Cerebellar nuclear complex (tissue), 1 donor: ENCODE results near the gene CCNG2.
A peak's percentile ranks its signal among the peaks of the same experiment; 100 is the strongest.
"Not testable (repeated sequence)": the region's sequence is repeated elsewhere in the genome, so short reads cannot be mapped to it uniquely, and the experiment has no call there.

Source experiments
- DNase-seq, 2 experiments: peaks; one replicate each; lab custom pipeline; 2025; lab: John Stamatoyannopoulos, UW

Gene CCNG2, protein sequence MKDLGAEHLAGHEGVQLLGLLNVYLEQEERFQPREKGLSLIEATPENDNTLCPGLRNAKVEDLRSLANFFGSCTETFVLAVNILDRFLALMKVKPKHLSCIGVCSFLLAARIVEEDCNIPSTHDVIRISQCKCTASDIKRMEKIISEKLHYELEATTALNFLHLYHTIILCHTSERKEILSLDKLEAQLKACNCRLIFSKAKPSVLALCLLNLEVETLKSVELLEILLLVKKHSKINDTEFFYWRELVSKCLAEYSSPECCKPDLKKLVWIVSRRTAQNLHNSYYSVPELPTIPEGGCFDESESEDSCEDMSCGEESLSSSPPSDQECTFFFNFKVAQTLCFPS

GRCh38 chr4:77156912-77157858, at the start of gene CCNG2:
TSS of gene CCNG2 (plus strand) at chr4:77157207. CDS start at chr4:77158533, 1,326 bp downstream.
- no peak for DNase-seq

DNA sequence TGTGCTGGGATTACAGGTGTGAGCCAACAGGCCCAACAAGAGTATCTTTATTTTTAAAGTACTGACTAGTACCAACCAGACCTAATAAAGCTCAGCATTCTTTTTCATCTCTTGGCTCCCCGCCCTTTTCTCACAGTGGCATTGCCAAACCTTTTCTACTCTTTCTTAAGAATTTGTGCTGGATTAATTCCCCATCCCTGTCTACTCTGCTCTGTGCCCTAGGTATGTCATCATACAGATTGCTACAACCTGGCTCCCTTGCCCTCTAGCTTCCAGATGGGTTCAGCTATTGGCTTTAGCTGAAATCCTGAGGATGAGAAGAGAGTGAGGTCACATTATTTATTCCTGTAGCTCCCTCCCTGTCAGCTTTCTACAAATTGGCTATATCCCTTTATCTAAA, 46.3 kb upstream of the CCNG2 start:
- no peak for DNase-seq

DNA sequence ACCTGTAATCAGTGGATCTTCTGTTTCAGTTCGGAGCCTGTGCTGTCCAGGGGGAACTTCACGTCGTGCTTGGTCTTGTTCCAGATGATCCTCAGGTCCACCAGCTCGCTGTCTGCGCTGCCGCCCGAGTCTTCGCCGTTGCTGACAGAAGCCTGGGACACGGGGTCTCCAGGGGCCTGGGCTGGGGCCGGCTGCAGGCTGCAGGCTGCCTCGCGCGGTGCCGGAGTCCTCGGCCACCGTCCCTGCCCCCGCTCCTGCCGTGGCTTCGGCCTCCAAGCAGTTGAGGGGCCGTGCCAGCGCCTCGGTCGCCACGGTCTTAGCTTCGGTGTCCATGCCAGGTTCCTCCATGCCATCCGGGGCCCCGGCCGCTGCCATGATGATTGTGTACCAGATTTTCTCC, 43.9 kb upstream of the CCNG2 start:
- no peak for DNase-seq

DNA sequence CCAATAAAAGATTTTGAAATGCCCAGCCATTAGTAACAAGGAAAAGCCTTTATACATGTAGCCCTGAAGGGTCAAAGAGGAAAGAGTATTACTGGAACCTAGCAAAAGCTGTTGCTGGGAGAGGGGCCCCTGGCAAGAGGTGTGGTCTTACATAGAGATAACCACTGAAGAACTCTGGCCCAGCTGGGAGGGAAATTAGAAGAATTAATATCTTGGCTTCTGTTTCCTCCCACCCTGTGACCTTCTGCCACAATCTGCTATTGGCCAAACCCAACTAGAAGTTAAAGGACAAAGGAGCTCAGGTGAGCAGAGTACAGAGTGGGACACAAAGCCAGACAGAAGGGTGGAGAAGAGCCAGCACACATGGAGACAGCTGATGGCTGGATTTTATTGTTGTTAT, 39.3 kb upstream of the CCNG2 start:
- no peak for DNase-seq

DNA sequence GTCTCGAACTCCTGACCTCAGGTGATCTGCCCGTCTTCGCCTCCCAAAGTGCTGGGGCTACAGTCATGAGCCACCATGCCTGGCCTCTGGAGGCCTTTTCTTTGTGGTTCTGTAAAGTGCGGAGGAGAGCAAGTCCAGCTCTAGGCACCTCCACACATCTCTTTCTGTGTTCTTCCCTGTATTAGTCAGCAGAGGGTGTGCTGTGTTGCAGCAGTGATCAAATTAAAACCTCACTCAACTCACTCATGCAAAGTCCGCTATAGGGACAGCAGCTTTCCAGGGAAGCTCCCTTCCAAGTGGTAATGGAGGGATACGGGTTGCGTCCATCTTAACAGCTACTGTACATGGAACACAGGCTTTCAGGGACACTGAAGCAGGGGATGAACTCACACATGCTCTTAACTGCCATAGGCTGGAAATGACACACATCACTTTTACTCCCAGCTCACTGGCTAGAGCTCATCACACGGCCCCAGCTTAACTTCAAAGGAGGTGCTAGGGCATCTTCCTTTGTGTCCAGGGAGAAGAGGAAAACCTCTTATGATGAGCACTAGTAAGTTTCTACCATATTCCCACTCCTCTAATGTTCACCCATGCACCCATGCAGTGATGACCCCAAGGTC, 36.0 kb upstream of the CCNG2 start:
- peak in 1 of 2 experiments; percentile 42 for DNase-seq

GRCh38 chr4:77121736-77122240, 35.2 kb upstream of the CCNG2 start:
- peak in 1 of 2 experiments; percentile 3 for DNase-seq

- DNase-seq: no peak
Measured at GRCh38 chr4:77122656-77123055, 34.4 kb upstream of the CCNG2 start.

- no peak for DNase-seq
Measured at GRCh38 chr4:77123411-77123810, 33.6 kb upstream of the CCNG2 start.

GRCh38 chr4:77124576-77124975, 32.4 kb upstream of the CCNG2 start:
- DNase-seq: no peak

- DNase-seq: no peak
Measured at GRCh38 chr4:77125961-77126360, 31.0 kb upstream of the CCNG2 start.

DNA sequence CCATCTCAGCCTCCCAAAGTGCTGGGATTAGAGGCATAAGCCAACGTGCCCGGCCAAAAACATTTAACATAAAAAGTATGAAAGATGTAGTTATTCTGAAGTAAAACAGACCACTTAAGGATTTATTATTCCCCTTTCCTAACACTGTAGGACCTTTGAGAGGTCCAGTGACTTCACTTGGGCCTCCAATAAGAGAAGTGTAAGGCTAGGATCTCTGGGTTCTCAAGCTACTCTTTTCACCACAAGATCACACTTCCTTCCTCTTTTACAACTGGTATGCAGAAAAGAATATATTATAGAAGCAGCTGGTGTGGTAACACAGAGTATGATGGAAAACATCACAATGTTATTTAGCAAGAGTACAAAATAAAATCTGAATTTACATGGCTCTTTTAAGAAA, 30.2 kb upstream of the CCNG2 start:
- no peak for DNase-seq

DNA sequence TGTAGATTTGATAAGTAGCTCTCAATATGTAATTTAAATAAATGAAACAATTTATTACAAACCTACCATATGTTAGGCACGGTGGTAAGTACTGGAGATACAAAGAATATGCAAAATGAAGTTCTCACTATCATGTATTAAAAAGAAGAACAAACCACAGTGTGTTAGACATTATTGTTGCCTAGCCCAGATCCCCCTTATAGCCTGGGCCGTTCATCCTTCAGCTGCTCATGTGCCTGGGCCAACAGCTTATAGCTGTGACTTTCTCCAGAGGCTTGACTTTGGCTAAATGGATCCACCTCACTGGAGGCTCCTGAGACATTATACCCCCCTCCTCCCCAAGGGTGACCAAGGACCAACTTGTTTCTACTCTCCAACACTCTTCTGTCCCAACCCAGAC, 29.8 kb upstream of the CCNG2 start:
- no peak for DNase-seq

DNA sequence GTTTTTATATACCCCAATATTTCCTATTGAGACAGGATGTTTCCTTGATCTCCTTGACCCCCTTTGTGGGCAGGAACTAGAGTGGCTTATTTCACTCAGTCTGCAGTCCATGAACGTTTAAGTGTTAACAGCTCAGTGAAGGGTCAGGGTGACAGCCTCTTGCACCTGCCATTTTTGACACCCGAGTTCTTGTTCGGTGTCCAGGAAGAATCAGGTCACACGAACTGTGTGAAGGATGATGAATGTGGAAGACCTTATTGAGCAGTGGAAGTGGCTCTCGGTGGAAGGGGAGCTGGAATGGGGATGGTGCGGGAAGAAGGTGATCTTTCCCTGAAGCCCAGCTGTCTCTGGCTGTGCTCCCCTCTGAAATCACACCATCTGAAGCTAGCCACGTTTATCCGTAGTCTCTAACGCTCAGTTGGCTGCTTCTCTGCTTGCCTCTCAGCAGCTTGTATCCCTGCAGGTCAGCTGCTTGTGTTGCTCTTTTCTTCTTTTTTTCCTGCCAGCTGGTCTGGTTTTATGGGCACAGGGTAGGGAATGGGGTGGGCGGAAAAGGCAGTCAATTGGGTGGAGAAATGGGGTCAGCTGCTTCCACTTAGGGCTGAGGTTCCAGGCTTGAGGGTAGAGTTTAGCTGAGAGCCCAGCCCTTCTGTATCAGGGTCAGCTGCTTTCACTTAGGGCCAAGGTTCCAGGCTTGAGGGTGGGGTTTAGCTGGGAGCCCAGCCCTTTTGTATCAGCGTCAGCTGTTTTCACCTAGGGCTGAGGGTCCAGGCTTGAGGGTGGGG, 29.0 kb upstream of the CCNG2 start:
- peak in 1 of 2 experiments; percentile 49 for DNase-seq

DNA sequence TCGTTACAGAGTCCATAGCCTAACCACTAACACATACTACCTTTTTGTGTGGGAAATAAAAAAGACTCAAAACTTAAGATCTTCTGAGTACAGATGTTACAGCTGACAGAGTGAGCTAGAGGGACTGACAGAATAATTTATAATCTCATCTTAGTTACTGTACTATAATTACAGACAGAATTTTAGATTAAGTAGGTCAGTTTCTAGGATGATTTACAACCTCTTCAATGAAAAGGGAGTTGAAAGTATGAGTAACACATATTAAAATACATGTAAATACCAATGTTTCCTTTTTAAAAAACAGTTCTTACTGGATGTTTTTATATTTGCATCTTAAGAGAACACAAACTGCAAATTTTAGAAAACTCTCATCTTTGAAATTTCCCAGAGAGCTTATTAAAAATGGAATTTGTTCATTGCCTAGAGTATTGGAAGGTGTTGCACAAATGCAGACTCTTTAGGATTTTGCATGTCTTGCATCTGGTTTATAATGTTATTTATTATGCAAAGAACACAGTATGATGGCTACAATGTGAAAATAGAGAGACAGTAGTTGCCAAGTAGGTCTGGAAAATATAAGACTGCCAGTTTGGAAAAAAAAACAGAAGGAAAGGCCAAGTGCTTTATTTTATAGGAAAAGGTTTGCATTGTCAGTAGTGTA, 24.2 kb upstream of the CCNG2 start:
- no peak for DNase-seq

GRCh38 chr4:77137448-77137847, 19.6 kb upstream of the CCNG2 start:
- not testable (repeated sequence) for DNase-seq

DNA sequence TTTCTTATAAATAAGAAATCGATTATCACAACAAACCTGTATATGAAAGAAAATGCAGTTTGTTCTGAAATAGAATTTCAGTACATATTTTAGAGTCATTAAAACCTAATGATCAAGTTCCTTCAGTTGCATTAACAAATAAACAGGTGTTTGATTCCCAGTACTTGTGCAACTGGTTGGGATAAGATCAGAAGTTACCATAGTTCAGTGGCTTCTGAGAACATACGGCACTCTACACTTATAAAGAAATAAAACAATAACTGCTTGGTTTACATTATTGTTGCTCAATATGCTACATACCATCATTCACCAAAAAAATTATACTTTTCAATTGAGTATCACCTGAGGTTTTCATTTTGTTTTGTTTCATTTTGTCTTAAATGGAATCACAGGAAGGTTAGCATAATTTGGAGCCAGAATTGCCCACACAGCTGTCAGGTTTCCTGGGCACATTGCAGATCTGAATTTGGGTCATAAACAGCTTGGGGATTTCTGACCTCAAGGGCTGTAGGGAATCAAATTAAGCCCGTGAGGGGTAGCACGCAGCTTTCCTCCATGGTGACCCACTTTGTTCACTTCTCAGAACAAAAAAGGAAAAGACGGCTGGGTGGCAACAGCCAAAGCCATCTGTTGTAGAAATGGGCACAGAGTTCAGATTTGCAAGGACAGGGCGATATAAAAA, 14.9 kb upstream of the CCNG2 start:
- DNase-seq: peak; percentile 44 to 84

GRCh38 chr4:77142646-77143028, 14.4 kb upstream of the CCNG2 start:
- no peak for DNase-seq

DNA sequence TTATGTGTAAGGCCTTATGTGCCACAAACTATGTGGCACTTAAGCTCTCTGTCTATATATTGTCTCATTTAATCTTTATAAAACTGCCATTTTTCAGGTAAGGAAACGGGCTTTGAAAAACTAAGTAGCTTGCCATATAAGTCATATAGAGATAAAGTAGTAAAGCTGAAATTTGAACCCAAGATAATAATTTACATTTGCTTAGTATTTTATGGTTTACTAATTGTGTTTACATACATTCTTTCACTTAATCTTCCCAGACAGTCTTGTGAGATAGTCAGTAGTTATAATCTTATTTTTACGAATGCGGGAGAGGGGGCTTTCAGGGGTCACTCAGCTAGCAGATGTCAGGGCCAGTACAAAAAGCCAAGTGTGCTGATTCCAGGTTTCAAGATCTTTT, 13.9 kb upstream of the CCNG2 start:
- no peak for DNase-seq

DNA sequence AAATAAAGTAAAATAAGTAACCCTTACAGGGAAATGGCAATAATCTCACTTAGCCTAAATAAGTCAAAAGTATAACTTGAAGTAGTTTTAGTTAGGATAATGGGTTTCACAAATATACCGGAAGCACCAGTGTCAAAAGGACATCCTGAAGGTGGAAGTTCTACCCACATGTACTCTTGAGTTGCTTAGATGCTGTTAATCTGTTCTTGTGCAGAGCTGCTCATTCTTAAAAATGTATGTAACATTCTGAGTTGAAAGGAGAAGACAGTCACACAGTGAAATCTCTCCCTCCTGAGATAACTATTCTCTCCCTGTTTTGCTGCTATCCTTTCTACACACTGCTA, 11.2 kb upstream of the CCNG2 start:
- no peak for DNase-seq
